ENCODE measurements around the gene NEXMIF.

DNA sequence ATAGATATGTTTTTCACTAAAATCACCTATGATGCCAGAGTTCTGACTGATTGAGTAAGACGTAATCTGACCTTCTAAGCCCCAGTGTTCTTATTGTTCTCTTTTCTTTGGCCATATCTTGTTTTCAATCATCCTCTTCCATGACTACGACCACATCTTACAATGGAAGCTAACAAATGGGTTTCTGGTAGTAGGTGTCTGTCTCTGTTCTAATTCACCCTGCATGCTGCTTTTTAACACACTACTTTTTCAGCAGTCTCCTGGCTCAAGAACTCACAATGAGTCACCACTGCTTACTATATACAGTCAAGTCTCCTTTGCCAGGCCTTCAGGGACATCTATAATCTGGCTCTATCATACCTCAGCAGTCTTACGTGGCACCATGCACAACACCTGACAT lies 146.1 kb downstream of the NEXMIF start:
- TF ChIP-seq EP300 (IDR thresholded peaks at IDR 0.05; ENCODE audit: borderline replicate concordance in 1 of 2, low read depth in 1 of 2, low read length in 1 of 2) = no peak
- no peak for TF ChIP-seq POLR2AphosphoS5 (IDR thresholded peaks at IDR 0.05; ENCODE audit: low read depth, low read length)
- TF ChIP-seq, protein P1, sequence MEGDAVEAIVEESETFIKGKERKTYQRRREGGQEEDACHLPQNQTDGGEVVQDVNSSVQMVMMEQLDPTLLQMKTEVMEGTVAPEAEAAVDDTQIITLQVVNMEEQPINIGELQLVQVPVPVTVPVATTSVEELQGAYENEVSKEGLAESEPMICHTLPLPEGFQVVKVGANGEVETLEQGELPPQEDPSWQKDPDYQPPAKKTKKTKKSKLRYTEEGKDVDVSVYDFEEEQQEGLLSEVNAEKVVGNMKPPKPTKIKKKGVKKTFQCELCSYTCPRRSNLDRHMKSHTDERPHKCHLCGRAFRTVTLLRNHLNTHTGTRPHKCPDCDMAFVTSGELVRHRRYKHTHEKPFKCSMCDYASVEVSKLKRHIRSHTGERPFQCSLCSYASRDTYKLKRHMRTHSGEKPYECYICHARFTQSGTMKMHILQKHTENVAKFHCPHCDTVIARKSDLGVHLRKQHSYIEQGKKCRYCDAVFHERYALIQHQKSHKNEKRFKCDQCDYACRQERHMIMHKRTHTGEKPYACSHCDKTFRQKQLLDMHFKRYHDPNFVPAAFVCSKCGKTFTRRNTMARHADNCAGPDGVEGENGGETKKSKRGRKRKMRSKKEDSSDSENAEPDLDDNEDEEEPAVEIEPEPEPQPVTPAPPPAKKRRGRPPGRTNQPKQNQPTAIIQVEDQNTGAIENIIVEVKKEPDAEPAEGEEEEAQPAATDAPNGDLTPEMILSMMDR (IDR thresholded peaks at IDR 0.05) = no peak
- no peak for TF ChIP-seq TAF1 (IDR thresholded peaks at IDR 0.05; ENCODE audit: borderline replicate concordance, low read depth, low read length)
- TF ChIP-seq, protein P2, sequence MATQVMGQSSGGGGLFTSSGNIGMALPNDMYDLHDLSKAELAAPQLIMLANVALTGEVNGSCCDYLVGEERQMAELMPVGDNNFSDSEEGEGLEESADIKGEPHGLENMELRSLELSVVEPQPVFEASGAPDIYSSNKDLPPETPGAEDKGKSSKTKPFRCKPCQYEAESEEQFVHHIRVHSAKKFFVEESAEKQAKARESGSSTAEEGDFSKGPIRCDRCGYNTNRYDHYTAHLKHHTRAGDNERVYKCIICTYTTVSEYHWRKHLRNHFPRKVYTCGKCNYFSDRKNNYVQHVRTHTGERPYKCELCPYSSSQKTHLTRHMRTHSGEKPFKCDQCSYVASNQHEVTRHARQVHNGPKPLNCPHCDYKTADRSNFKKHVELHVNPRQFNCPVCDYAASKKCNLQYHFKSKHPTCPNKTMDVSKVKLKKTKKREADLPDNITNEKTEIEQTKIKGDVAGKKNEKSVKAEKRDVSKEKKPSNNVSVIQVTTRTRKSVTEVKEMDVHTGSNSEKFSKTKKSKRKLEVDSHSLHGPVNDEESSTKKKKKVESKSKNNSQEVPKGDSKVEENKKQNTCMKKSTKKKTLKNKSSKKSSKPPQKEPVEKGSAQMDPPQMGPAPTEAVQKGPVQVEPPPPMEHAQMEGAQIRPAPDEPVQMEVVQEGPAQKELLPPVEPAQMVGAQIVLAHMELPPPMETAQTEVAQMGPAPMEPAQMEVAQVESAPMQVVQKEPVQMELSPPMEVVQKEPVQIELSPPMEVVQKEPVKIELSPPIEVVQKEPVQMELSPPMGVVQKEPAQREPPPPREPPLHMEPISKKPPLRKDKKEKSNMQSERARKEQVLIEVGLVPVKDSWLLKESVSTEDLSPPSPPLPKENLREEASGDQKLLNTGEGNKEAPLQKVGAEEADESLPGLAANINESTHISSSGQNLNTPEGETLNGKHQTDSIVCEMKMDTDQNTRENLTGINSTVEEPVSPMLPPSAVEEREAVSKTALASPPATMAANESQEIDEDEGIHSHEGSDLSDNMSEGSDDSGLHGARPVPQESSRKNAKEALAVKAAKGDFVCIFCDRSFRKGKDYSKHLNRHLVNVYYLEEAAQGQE (IDR thresholded peaks at IDR 0.05; ENCODE audit: low read depth, low read length) = no peak
- TF ChIP-seq EZH2phosphoT487 (IDR thresholded peaks at IDR 0.05; ENCODE audit: borderline replicate concordance, low read depth) = no peak
- TF ChIP-seq RAD21 (IDR thresholded peaks at IDR 0.05; ENCODE audit: low read length) = no peak
- TF ChIP-seq NRF1 (IDR thresholded peaks at IDR 0.05; ENCODE audit: low read depth, low read length) = no peak
- no peak for TF ChIP-seq TCF12 (IDR thresholded peaks at IDR 0.05)
